C4-2B (cell line): Measurements from ENCODE around the gene CD6.

Experiments used
- CTCF ChIP-seq: fragments of 450-650 bp; conservative IDR thresholded peaks from 2 replicates; pipeline ENCODE4 v1.5.1; 2017; ENCODE audit warnings: mild to moderate bottlenecking
- ZFX ChIP-seq: fragments of 450-650 bp; IDR thresholded peaks from 2 replicates; pipeline ENCODE4 v1.6.1; 2017

GRCh38 chr11:60950933-60951605 is 20.4 kb upstream of the CD6 start:
- no peak for TF ChIP-seq CTCF
- TF ChIP-seq ZFX: no peak
